K562 (cell line): ENCODE results near the gene ZC3H12A. TPM values are rescaled to one million over a fixed set of nuclear protein-coding genes. Genes with fewer than 3 reads are reported as not detected.

Experiments
- ARNT ChIP-seq, 2 experiments: fragments of 450-650 bp; IDR thresholded peaks; 2 replicates each; pipeline ENCODE4 v1.6.1; 2016; ENCODE audit warnings: mild to moderate bottlenecking in 1 of 2
- BRD9 ChIP-seq: fragments of 450-650 bp; IDR thresholded peaks from 2 replicates; pipeline ENCODE4 v1.6.1; 2018; ENCODE audit warnings: low read depth; ENCODE audit not compliant: partially characterized antibody
- CBX2 ChIP-seq: fragments of 200-600 bp; sonication (generic); IDR thresholded peaks from one replicate; pipeline ENCODE4 v1.6.1; 2012; ENCODE audit warnings: mild to moderate bottlenecking, low read length, inconsistent platforms; ENCODE audit not compliant: insufficient read depth, poor library complexity, severe bottlenecking
- NKRF ChIP-seq: fragments of 450-650 bp; IDR thresholded peaks from 2 replicates; pipeline ENCODE4 v1.6.1; 2016; ENCODE audit warnings: borderline replicate concordance
- NR2C1 ChIP-seq, 2 experiments: fragments of 450-650 bp; IDR thresholded peaks; 2 replicates each; pipeline ENCODE4 v1.6.1; 2017; ENCODE audit warnings: mild to moderate bottlenecking in 2 of 2, antibody characterized with exemption in 1 of 2, inconsistent platforms in 1 of 2, missing compliant biosample characterization in 1 of 2, missing genetic modification characterization in 1 of 2
- SMARCA4 ChIP-seq: fragments of 450-650 bp; IDR thresholded peaks from 2 replicates; pipeline ENCODE4 v1.6.1; 2016
- TSC22D4 ChIP-seq: fragments of 450-650 bp; IDR thresholded peaks from 2 replicates; pipeline ENCODE4 v1.6.1; 2016; ENCODE audit warnings: missing genetic modification characterization, missing biosample characterization, control low read depth
- ZKSCAN8 ChIP-seq: fragments of 200-800 bp; sonication (Bioruptor generic); IDR thresholded peaks from 2 replicates; pipeline ENCODE4 v1.6.1; 2016; ENCODE audit warnings: missing genetic modification characterization, missing compliant biosample characterization
- ZNF175 ChIP-seq: fragments of 200-800 bp; sonication (Bioruptor generic); IDR thresholded peaks from 2 replicates; pipeline ENCODE4 v1.6.1; 2016; ENCODE audit warnings: low read depth, mild to moderate bottlenecking, missing genetic modification characterization, missing compliant biosample characterization
- ZNF318 ChIP-seq, 2 experiments: fragments of 450-650 bp; IDR thresholded peaks; 2 replicates each; pipeline ENCODE4 v1.6.1; 2016; ENCODE audit warnings: mild to moderate bottlenecking in 2 of 2, borderline replicate concordance in 1 of 2, low read depth in 1 of 2, moderate library complexity in 1 of 2
- ZNF740 ChIP-seq, 3 experiments: fragments of 200-800 bp in 1 of 3; sonication (Bioruptor generic) in 1 of 3; sonication (generic) in 1 of 3; formaldehyde crosslinking in 1 of 3; IDR thresholded peaks; 2 replicates each; pipeline versions ENCODE4 v1.6.1 to v1.8.0; 2016 to 2022; ENCODE audit warnings: mild to moderate bottlenecking in 2 of 3, missing compliant biosample characterization in 2 of 3, missing genetic modification characterization in 2 of 3, missing genetic modification reagents in 1 of 3
- polyA plus RNA-seq, 8 experiments: library from polyadenylated mRNA; depleted of rRNA in 4 of 8; stranded (reverse) in 5 of 8; unstranded in 3 of 8; fragments of >200 nt; fragmentation: Nextera tagmentation in 2 of 8; fragmentation: Illumina TruSeq in 1 of 8; extraction: Ambion mirVana in 2 of 8; extraction: Trizol in 1 of 8; gene quantifications; 2 replicates each; pipeline versions ENCODE4 v1.2.1 to v1.2.3, GENCODE V29; 2011 to 2014; ENCODE audit warnings: inconsistent platforms in 1 of 8, missing spikeins in 1 of 8
- total RNA-seq, 7 experiments: library from RNA; depleted of rRNA in 6 of 7; stranded (reverse); fragments of >200 nt in 6 of 7; fragmentation: Illumina TruSeq in 2 of 7; extraction: Trizol in 2 of 7; gene quantifications; 2 replicates each; pipeline versions ENCODE4 v1.2.1 to v1.2.3, GENCODE V29; 2011 to 2021; ENCODE audit warnings: low replicate concordance in 1 of 7

ZC3H12A gene
- total and polyA plus RNA-seq, 9 of the 15 experiments (the other 6 are each of a cell fraction or from before 2014, with no cell fraction given) = 0.14 to 9.4 (median 6.7) TPM

GRCh38 chr1:37474046-37474696 is at the start of gene ZC3H12A (continued):
- no peak for TF ChIP-seq ZNF318 (IDR thresholded peaks at IDR 0.05; ENCODE audit: borderline replicate concordance in 1 of 2, low read depth in 1 of 2)
- 0 out of 2 replicates have a peak, but pooled peaks have one; percentile 10 for TF ChIP-seq NKRF
- no peak for TF ChIP-seq TSC22D4 (tag)
- TF ChIP-seq SMARCA4 = no peak
- no peak for TF ChIP-seq ZNF175
- TF ChIP-seq ZNF740 (CRISPR knock-in tag; IDR thresholded peaks at IDR 0.05) = 0 out of 2 replicates have a peak, but pooled peaks have one; percentile 38
- TF ChIP-seq ZNF740 (tag; IDR thresholded peaks at IDR 0.05) = no peak
- no peak for TF ChIP-seq BRD9
- TF ChIP-seq CBX2 = no peak
- no peak for TF ChIP-seq ZKSCAN8 (CRISPR knock-in tag)
- no peak for TF ChIP-seq NR2C1 (IDR thresholded peaks at IDR 0.05)
- TF ChIP-seq NR2C1 (tag; IDR thresholded peaks at IDR 0.05) = no peak
- no peak for TF ChIP-seq ARNT (IDR thresholded peaks at IDR 0.05)
